SW 1271 (cell line): ENCODE data around the gene CREBRF.
"Not testable (repeated sequence)": the region's sequence is repeated elsewhere in the genome, so short reads cannot be mapped to it uniquely, and the experiment has no call there.

Experiments
- DNase-seq, 2 experiments: peaks; one replicate each; lab custom pipeline; 2025; lab: John Stamatoyannopoulos, UW

Gene CREBRF

DNA sequence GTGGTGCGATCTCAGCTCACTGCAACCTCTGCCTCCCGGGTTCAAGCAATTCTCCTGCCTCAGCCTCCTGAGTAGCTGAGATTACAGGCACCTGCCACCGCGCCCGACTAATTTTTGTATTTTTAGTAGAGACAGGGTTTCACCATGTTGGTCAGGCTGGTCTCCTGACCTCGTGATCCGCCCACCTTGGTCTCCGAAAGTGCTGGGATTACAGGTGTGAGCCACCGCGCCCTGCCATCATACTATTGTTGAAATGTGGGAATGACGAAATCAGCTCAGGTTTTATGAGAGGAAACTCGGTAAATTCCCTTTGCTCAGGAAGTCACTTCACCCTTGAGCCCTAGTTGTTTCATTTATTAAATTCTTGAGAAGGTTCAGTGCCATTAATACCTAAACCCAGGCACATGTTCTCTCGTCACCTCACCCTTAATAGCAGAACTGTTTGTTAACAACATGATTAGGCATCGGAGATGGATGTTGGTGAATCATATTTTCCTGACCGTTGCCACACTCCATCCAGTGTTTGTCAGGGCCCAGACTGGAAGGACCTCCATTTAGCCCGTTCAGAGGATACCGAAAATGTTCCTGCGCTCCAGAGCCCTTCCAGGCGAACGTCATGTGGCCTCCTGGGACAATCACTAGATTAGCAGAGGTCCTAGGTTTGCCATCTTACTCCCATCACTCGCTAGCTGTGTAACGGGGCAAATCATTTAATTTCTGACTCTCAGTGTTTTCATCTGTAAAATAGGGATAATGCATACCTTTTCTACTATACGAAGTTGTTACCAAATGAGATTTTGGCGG is 20.0 kb upstream of the CREBRF start:
- DNase-seq, result no peak

DNA sequence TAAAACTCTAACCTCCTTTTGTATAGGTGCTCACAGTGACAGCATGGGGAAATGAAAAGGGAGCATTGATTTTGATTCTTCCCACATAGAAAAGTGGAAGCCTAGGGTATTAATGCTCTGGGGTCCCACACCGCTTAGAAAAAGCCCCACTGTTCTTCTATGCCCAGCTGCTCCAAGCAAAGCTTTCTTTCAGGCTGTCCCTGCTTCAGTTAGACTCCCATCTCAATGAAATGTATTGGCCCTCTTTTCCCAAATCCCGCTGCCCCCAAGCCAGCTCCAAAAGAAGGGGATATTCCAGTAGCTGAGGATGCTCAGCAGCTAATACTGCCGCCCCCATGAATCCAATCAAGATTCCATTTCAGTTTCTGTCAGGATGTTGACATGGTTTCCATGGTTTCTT is 17.0 kb upstream of the CREBRF start:
- DNase-seq, result no peak

DNA sequence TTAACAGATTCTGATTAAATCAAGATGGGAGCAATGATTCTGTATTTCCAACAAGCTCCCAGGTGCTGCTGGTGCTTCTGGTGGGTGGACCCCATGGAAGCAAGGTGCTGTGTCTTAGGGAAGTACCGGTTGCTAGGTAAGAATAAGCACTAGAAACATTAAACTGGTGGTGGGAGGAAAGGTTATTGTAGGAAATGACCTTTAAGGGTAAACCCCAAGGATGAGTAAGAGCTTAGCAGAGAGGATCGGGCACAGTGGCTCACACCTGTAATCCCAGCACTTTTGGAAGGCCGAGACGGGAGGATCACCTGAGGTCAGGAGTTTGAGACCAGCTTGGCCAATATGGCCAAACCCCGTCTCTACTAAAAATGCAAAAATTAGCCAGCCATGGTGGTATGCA is 16.2 kb upstream of the CREBRF start:
- DNase-seq, result no peak

DNA sequence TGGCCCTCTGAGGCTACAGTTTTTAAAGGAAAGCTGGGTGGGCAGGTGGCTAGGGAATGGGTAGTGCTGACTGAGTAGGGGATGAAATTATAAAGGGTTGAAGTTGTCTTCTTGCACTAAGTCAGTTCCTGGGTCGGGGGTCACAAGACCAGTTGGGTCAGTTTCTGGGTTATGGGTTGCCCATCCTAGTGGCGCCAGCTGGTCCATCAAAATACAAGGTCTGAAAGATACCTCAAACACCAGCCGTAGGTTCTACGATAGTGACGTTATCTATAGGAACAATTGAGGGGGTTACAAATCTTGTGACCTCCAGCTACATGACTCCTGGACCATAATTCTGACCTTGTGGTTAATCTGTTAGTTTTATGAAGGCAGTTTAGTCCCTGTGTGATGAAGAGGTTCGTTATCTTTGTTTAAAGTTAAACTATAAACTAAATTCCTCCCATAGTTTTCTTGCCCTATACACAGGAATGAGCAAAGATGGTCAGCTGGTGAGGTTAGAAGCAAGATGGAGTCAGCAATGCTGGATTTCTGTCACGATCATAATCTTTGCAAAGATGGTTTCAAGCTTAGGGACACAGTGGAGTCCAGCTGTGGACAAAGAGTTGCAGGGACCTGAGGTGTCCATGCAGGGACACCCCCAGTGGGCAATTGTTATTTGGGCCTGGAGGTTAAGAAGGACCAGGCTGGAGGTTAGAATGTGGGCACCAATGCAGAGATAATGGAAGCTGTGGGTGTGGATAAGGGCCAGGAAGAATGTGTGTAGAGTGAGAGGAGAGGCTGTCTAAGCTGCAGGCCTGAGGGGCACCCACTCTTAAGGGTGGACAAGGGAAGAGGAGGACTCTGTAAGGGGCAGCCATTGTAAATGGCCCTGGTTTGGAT is 14.0 kb upstream of the CREBRF start:
- no peak for DNase-seq

DNA sequence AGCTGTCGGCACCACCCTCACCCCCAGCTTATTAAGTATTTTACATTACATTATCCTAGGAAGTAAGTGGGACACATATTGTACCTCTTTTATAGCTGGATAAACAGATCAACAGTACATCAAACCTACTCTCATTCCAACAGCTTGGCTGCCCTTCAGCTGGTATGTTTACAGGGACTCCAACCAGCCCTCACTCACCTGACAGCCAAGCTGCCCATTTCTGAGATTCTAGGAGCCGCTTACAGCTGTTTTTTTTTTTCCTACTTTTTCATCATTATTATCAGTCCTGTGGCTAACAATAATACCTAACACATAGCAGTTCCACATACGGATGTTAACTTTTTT is 13.4 kb upstream of the CREBRF start:
- no peak for DNase-seq

DNA sequence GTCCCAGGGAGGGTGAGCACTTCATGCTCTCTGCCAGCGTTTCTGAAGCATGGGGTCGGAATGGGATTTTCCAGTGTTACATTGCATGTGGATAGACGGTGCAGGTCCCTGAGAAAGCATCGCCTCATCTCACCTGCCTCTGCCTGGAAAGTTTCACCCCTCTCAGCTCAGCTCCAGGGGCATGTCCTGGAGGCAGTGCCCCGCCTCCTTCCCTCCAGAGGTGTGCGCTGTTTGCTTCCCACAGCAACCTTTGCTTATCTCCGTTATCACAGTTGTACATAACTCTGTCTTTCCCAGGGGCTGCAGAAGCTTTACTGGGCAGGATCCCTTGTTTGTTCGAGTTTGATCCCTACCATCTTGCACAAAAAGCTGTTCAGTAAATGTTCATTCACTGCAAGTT is 10.7 kb upstream of the CREBRF start:
- no peak for DNase-seq

DNA sequence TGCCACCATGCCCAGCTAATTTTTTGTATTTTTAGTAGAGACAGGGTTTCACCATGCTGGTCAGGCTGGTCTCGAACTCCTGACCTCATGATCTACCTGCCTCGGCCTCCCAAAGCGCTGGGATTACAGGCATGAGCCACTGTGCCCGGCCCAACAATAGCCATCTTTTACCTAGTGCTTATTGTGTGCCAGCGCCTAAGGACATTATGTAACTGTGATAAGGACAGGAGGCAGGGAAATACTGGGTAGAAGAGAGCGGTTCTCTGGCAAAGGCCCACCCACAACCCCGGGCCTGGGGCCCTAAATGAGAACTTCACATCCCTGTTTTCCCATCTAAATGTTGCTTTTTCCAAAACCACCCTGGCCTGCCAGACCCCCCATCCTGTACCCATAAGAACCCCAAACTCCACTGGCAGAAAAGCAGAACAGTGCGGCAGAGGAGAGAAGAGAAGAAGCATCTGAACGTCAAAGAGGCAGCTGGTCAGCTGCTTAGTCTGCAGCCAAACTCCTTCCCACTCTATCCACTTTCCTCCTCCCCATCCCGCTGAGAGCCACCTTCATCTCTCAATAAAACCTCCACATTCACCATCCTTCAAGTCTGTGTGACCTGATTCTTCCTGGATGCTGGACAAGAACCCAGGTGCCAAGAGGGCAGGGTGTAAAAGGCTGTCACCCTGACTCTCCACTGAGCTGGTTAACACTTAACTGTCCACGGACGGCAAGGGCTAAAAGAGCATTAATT is 8.9 kb upstream of the CREBRF start:
- not testable (repeated sequence) for DNase-seq

DNA sequence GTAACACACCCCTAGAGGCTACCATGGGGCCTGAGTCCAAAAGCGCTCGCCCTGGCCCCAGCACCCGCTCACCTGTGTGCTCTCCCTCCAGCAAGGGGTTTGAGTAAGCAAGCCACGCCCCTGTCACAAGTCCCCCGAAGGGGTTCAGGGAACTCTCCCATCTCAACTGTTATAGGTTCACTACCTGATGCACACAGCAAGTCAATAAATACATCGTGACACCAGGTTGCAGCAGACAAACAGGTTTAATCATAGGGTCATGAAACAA is 8.4 kb upstream of the CREBRF start:
- DNase-seq, result no peak

DNA sequence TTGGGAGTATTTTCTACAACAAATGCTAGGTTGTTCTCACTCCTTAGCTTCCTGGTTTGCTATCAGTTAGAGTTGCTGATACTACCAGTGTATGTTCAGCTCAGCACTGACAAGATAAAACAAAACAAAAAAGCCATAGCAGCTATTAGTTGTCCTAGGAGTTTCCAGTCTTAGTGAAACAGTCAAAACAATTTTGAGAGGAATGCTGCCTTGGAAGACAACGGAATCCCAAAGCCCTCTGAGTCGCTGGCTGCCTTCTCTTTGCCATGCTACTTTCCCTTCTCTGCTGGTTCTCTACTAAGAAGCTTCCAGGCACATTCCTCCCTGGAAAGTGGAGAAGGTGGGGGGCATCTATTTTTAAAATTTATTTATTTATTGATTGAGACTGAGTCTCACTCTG is 5.4 kb upstream of the CREBRF start:
- DNase-seq, result no peak

DNA sequence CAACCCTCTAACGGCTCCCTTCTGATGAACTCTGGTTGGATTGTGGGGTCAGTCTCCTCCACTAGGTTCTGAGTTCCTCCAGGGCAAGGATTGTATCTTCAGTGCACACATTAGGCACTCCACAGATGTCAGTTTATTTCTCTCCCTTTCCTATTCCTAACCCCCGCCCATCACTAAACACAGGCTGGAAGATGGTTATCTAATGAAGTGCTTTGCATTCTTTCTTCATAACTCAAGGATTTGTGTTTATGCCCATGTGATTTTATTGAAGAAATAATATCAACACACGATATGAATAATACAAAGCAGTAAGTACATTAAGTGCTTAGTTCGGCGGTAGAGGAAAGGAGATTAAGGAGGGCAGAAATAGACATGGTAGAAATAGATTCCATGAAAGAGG is 4.4 kb upstream of the CREBRF start:
- no peak for DNase-seq

DNA sequence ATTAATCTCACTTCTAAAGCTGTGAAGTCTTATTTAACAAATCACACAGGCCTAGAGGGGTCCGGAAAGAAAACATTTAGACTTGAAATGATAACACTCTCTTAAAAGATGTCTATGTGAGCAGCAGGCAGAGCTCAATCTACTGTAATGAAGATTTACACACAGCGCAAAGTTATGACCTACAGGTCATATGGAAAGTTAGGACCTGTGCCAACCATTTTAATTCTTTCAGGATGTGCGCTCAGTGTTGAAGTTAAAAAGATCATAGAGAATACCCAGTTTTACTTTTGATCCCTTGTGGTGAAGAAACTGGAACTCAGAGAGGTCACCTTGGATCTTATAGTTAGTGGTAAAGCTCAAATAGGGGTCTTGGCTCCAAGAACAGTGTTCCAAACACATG is 3.1 kb upstream of the CREBRF start:
- DNase-seq, result no peak

DNA sequence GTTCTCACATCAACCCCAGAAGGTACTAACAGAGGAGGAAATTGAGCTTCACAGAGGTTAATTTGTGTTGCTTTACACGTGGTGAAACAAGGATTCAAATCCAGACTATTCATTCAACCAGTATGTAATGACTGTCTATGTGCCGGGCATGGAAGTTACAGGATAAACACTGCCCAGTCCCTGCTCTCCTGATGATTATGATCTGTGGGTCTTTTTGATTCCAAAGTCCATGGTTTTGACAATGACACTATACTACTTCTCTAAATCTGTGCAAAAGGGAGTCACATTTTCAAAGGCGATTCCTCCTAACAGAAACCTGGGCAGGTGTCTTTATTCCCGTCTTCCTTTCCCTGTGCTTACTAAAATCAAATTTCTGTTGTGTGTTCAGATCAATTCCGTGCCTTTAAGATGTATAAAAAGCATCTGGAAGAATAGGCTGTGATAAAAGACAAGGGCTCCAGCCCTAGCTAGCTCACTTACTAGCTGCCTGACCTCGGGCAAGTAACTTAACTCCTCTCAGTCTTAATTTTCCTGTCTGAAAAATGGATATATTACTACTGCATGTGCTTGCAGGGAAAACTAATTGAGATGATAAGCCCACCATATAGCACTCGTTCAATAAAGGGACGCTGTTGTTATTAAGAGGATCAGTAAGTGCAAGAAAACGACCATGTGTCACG is 970 bp upstream of the CREBRF start:
- DNase-seq, result no peak

DNA sequence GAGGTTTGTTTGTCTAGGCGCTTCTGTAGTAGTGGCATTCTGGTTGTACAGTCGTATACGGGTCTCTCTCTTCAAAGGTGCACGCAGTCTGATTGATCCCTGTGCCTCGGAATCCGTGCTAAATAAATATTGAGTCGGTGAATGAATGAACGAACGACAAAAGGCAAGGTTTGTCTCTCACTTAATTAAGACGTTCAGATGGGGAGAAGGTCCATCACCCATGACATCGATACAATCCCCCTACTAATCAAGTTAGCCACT is 500 bp upstream of the CREBRF start:
- DNase-seq, result peak in 1 of 2 experiments; percentile 38

DNA sequence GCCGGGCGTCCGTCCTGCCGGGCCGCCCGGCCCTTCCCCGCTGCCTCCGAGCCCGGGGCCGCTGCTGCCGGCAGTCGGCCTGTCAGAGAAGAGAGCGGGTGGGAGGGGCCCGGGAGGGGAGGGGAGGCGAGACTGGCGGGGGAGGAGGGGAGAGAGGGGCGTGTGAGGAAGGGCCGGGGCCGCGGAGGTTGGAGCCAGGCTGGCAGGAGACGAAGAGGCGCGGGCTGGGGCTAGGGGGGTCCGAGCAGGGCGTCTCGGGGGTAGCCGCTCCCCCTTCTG is 570 bp downstream of the CREBRF start:
- no peak for DNase-seq

DNA sequence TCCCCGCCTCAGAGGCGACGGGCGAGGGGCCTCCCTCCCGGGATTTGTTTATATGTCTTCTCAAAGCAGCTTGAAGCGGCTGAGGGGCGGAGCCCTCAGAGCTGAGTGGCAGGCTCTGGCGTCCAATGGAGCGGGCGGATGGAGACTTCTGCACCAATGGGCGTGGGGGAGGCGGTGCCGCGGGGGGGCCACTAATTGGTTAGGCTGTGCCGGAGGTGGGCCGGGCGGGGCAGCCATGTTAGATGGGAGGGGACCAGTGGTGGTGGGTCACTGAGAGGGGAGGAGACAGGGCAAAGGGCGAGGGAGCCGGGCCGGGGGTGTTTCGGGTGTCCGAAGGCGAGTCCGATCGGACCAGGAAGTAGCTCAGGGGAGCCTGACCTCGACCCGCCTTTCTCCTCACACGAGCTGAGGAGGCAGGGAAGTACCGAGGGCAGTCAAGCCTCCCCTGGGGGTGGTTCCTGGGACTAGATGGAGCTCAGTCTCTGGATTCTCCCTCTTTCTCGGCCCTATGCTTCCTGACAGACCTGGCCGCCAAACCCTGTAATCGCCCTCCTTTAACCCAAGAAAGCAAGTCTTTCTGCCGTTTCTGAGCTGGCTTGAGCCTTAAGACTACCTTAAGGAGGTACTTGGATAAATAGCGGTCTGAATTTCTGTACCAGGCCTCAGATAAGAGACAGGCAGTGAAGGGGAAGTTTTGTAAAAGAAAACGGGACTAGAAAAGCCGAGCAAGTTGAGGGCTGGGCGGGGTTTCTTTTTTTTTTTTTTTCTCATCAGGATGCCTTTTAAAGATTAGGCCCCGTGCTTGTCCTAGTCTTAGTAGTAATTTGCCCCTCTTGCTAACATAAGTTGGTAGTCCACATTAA is 1.1 kb downstream of the CREBRF start:
- peak; percentile 98 to 99 for DNase-seq

DNA sequence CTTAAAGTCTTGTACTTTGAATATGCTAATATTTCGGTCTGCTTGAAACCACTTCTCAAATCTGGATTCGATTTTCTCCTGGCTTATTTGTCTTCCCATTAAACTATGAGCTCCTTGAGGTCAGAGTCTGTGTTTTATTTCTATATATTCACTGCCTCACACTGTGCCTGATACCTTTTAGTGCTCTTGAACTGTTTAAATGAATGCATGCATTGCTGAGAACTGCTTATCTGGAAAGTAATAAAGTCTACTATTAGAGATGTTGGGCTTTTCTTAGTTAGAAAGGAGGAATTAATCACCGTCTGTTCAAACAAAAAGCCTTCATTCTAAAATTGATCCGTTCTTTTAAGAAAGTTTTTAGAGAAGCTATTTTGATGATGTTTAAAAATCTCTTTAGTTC is 6.0 kb downstream of the CREBRF start:
- DNase-seq, result no peak

DNA sequence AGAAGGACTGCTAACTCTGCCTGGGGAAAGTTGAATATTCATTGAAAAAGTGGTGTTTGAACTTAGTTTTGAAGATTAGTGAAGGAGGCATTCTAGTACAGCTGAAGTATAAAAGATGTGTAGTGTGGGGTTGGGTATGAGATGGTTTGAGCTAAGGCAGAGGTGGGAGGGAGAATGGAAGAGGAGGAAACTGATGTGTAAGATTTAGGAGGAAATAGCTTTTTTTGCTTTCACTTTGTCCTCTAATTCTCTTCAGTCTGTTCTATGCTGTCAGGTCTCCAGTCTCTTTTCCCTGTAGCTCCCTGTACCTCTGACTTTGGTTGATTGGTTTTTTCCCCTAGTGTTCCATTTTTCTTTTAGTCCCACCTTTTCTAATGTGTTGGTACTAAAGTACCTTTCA is 9.0 kb downstream of the CREBRF start:
- DNase-seq, result no peak

DNA sequence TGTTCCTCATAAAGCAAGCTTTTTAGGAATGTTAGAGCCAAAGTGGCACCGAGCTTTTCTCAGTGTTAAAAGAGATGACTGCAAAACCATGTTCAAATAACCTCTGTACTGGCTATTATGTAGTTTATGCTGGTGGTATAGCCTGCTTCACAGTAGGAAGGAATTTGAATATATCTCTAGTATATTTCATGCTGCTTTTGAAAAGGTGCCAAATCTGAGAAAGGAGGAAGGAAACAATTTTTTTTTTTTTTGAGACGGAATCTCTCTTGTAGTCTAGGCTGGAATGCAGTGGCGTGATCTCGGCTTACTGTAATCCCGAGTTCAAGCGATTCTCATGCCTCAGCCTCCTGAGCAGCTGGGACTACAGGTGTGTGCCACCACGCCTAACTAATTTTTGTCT is 13.5 kb downstream of the CREBRF start:
- no peak for DNase-seq

DNA sequence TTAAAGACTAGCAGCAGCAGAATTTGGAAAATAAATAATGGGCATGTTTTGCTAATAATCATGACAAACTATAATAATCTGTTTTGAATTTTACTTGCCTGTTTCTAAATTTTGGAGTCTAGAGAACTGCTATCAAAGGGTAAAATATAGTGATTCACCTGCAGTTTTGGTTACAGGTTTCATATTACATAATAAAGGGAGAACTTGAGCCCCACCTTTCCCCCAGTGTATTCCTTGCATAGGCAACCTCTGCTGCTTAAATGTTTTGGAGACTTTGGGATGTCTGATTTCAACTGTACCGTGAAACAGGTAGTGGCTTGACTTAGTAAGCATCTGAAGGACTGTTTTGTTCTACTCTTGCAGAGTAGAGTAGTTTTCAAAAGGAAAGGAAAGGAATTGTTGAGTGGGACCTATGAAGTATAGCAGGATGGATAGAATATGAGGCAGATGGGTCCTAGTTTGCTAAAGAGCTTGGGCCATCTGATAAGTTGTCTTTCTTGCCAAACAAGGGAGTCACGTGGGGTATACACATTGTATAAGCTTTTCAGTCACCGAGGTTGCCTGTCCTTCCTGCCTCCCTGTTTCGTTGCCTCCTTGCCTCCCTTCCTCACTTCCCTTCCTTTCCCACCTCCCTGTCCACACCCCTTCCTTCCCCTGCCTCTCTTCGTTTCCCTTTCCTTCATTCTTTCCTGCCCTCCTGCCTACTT is 19.1 kb downstream of the CREBRF start:
- no peak for DNase-seq

DNA sequence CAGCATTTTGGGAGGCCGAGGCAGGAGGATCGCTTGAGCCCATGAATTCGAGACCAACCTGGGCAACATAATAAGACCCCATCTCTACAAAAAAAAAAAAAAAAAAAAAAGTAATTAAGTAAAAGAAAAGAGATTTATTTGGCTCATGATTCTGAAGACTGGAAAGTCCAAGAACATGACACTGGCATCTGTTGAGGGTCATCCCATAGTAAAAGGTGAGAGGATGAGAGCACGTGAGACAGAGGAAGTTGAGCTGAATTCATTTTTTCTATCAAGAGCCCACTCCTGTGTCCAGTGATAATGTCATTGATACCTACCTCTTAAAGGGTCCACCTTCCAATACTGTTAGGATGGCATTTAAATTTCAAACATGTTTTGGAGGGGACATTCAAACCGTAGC is 19.8 kb downstream of the CREBRF start:
- DNase-seq, result no peak

DNA sequence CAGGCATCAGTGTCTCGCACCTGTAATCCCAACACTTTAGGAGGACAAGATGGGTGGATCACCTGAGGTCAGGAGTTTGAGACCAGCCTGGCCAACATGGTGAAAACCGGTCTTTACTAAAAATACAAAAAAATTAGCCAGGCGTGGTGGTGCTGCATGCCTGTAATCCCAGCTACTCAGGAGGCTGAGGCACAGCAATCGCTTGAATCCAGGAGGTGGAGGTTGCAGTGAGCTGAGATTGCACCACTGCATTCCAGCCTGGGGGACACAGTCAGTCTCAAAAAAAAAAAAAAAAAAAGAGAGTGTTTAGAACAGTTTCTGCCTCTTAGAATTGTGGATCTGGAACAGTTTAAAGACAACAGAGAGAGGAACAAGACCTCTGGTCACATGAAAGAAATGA is 20.3 kb downstream of the CREBRF start:
- not testable (repeated sequence) for DNase-seq
